H1 (cell line): ENCODE data around the gene NPBWR2. TPM values are rescaled to one million over a fixed set of nuclear protein-coding genes. Genes with fewer than 3 reads are reported as not detected.

Experiments used
- CTCF ChIA-PET: fragments of 300-600 bp; sonication (Branson Sonifier 250); formaldehyde crosslinking; loops from one replicate; lab custom pipeline; 2021; ENCODE audit not compliant: partially characterized antibody; lab: Charles Lee
- POLR2A ChIA-PET: fragments of 300-600 bp; sonication (Branson Sonifier 250); formaldehyde crosslinking; loops from one replicate; lab custom pipeline; 2021; ENCODE audit warnings: inconsistent platforms; ENCODE audit not compliant: partially characterized antibody; lab: Charles Lee
- DNase-seq, 2 experiments: peaks; one replicate each; pipeline versions ENCODE4 v3.0.0 to v3.0.0-alpha.2; 2010 to 2022; ENCODE audit warnings: low spot score in 2 of 2, low read depth in 1 of 2, mixed read lengths in 1 of 2
- FAIRE-seq: peaks from 2 replicates; lab custom pipeline; 2011; peaks lifted over from hg19 to GRCh38; lab: Jason Lieb, UNC
- H2AFZ ChIP-seq: 2 replicates; pipeline ENCODE4 v1.8.1; 2012; ENCODE audit warnings: low read length, inconsistent platforms
- H2AK5ac ChIP-seq: 2 replicates; pipeline ENCODE4 v1.6.1; 2013; ENCODE audit warnings: low read depth, low read length
- H2BK120ac ChIP-seq: replicated peaks from 2 replicates; pipeline ENCODE3; 2013; ENCODE audit warnings: low read depth, low read length, inconsistent platforms
- H2BK12ac ChIP-seq: 2 replicates; pipeline ENCODE4 v1.6.1; 2013; ENCODE audit warnings: low read depth, low read length
- H2BK15ac ChIP-seq: 2 replicates; pipeline ENCODE4 v1.6.1; 2013; ENCODE audit warnings: low read length
- H2BK20ac ChIP-seq: 2 replicates; pipeline ENCODE4 v1.6.1; 2013; ENCODE audit warnings: low read length
- H2BK5ac ChIP-seq: 2 replicates; pipeline ENCODE4 v1.6.1; 2013; ENCODE audit warnings: low read depth, low read length
- H3K14ac ChIP-seq: 2 replicates; pipeline ENCODE4 v1.6.1; 2013; ENCODE audit warnings: inconsistent platforms; ENCODE audit not compliant: insufficient read length
- H3K18ac ChIP-seq: 2 replicates; pipeline ENCODE4 v1.6.1; 2013; ENCODE audit warnings: low read length; ENCODE audit errors: extremely low read depth
- H3K23ac ChIP-seq: 2 replicates; pipeline ENCODE4 v1.6.1; 2013; ENCODE audit warnings: inconsistent platforms; ENCODE audit not compliant: insufficient read length
- H3K23me2 ChIP-seq: 2 replicates; pipeline ENCODE4 v1.6.1; 2013; ENCODE audit warnings: low read depth, low read length
- H3K27ac ChIP-seq: 2 replicates; pipeline ENCODE4 v1.6.1; 2011; ENCODE audit warnings: low read depth, low read length, inconsistent platforms
- H3K27me3 ChIP-seq, 4 experiments: replicated peaks in 1 of 4; 1 replicate in 1 of 4; 2 replicates in 3 of 4; pipeline versions ENCODE4 v1.6.1 to v1.8.1; 2011 to 2013; ENCODE audit warnings: low read length in 3 of 4, mild to moderate bottlenecking in 3 of 4, inconsistent platforms in 2 of 4, mixed read lengths in 2 of 4, moderate library complexity in 1 of 4; ENCODE audit not compliant: control insufficient read depth in 3 of 4, insufficient read depth in 3 of 4; ENCODE audit errors: extremely low read depth in 1 of 4
- H3K36me3 ChIP-seq, 4 experiments: 2 replicates each; pipeline versions ENCODE4 v1.6.1 to v1.8.1; 2011 to 2013; ENCODE audit warnings: mild to moderate bottlenecking in 4 of 4, low read length in 3 of 4, moderate library complexity in 2 of 4, control low read depth in 1 of 4, inconsistent platforms in 1 of 4; ENCODE audit not compliant: insufficient read depth in 4 of 4, control insufficient read depth in 2 of 4
- H3K4ac ChIP-seq: replicated peaks from 2 replicates; pipeline ENCODE3; 2013; ENCODE audit warnings: low read length, low read depth, mixed read lengths, inconsistent platforms; ENCODE audit not compliant: insufficient read length
- H3K4me1 ChIP-seq, 4 experiments: replicated peaks in 1 of 4; 1 replicate in 1 of 4; 2 replicates in 3 of 4; pipeline versions ENCODE4 v1.6.1 to v1.8.1; 2011 to 2013; ENCODE audit warnings: low read length in 3 of 4, inconsistent platforms in 2 of 4, mixed read lengths in 1 of 4; ENCODE audit not compliant: insufficient read depth in 4 of 4, control insufficient read depth in 3 of 4
- H3K4me2 ChIP-seq, 2 experiments: 2 replicates each; pipeline versions ENCODE4 v1.6.1 to v1.8.1; 2011 to 2013; ENCODE audit warnings: low read depth in 2 of 2, low read length in 2 of 2, control low read depth in 1 of 2, inconsistent platforms in 1 of 2, mild to moderate bottlenecking in 1 of 2; ENCODE audit not compliant: insufficient read depth in 1 of 2
- H3K4me3 ChIP-seq, 4 experiments: fragments of 200-600, 300-600 bp in 1 of 4; sonication (generic), shearing (Covaris generic), sonication (Bioruptor Twin) in 1 of 4; 2 replicates each; pipeline versions ENCODE4 v1.5.1 to v1.8.1; 2011 to 2016; ENCODE audit warnings: low read length in 4 of 4, low read depth in 3 of 4, control low read depth in 2 of 4, inconsistent platforms in 2 of 4, mild to moderate bottlenecking in 2 of 4, mixed read lengths in 1 of 4, moderate library complexity in 1 of 4; ENCODE audit not compliant: insufficient read depth in 2 of 4; ENCODE audit errors: extremely low read depth in 1 of 4
- H3K56ac ChIP-seq: replicated peaks from 2 replicates; pipeline ENCODE3; 2013; ENCODE audit warnings: low read depth, mild to moderate bottlenecking, mixed read lengths, low read length, inconsistent platforms; ENCODE audit not compliant: insufficient read length
- H3K79me1 ChIP-seq: 2 replicates; pipeline ENCODE4 v1.6.1; 2013; ENCODE audit warnings: low read depth, low read length, control low read depth
- H3K79me2 ChIP-seq, 2 experiments: 2 replicates each; pipeline versions ENCODE4 v1.6.1 to v1.8.1; 2012 to 2013; ENCODE audit warnings: low read length in 2 of 2, mild to moderate bottlenecking in 2 of 2, inconsistent platforms in 1 of 2; ENCODE audit not compliant: insufficient read depth in 2 of 2, control insufficient read depth in 1 of 2
- H3K9ac ChIP-seq, 4 experiments: replicated peaks in 1 of 4; 1 replicate in 1 of 4; 2 replicates in 3 of 4; pipeline versions ENCODE4 v1.6.1 to v1.8.1; 2011 to 2013; ENCODE audit warnings: low read depth in 3 of 4, low read length in 3 of 4, control low read depth in 2 of 4, mild to moderate bottlenecking in 2 of 4, moderate library complexity in 2 of 4, inconsistent platforms in 1 of 4; ENCODE audit errors: extremely low read depth in 1 of 4
- H3K9me3 ChIP-seq, 2 experiments: 2 replicates each; pipeline versions ENCODE4 v1.6.1 to v1.8.1; 2012 to 2013; ENCODE audit warnings: mild to moderate bottlenecking in 2 of 2, moderate library complexity in 2 of 2, control low read depth in 1 of 2, inconsistent platforms in 1 of 2, low read depth in 1 of 2, low read length in 1 of 2, mixed read lengths in 1 of 2; ENCODE audit not compliant: insufficient read depth in 2 of 2
- H4K20me1 ChIP-seq, 2 experiments: replicated peaks in 1 of 2; 2 replicates each; pipeline versions ENCODE3 to v1.8.1; 2011 to 2013; ENCODE audit warnings: inconsistent platforms in 2 of 2, low read length in 2 of 2, mild to moderate bottlenecking in 1 of 2; ENCODE audit not compliant: insufficient read depth in 2 of 2, control insufficient read depth in 1 of 2
- H4K5ac ChIP-seq: 2 replicates; pipeline ENCODE4 v1.6.1; 2013; ENCODE audit warnings: low read length, low read depth, mixed read lengths, inconsistent platforms; ENCODE audit not compliant: insufficient read length
- H4K8ac ChIP-seq: 2 replicates; pipeline ENCODE4 v1.8.0; 2013; ENCODE audit warnings: mild to moderate bottlenecking, moderate library complexity, low read length, inconsistent platforms; ENCODE audit not compliant: insufficient read depth; ENCODE audit errors: extremely low read depth
- H4K91ac ChIP-seq: replicated peaks from 2 replicates; pipeline ENCODE3; 2013; ENCODE audit warnings: low read length, mixed read lengths, inconsistent platforms; ENCODE audit not compliant: insufficient read length
- BRCA1 ChIP-seq: IDR thresholded peaks from 2 replicates; pipeline ENCODE4 v1.6.1; 2012; ENCODE audit warnings: low read depth, low read length, improper control_type of control experiment
- CBX8 ChIP-seq: fragments of 300-800, 300-1000 bp; sonication (generic); IDR thresholded peaks from 2 replicates; pipeline ENCODE4 v1.7.1; 2016; ENCODE audit warnings: low read depth, low read length, borderline replicate concordance
- CTBP2 ChIP-seq: IDR thresholded peaks from 2 replicates; pipeline ENCODE4 v1.7.0; 2011; ENCODE audit warnings: borderline replicate concordance, mild to moderate bottlenecking, moderate library complexity, mixed read lengths, low read length; ENCODE audit not compliant: insufficient read depth, insufficient read length
- EGR1 ChIP-seq: IDR thresholded peaks from 2 replicates; pipeline ENCODE4 v1.6.1; 2011; ENCODE audit warnings: low read depth, low read length, borderline replicate concordance
- EP300 ChIP-seq, 2 experiments: IDR thresholded peaks; 1 replicate in 1 of 2; 2 replicates in 1 of 2; pipeline ENCODE4 v1.6.1; 2011 to 2012; ENCODE audit warnings: low read depth in 2 of 2, low read length in 2 of 2, mild to moderate bottlenecking in 2 of 2, borderline replicate concordance in 1 of 2, inconsistent platforms in 1 of 2, moderate library complexity in 1 of 2
- MAX ChIP-seq: IDR thresholded peaks from 2 replicates; pipeline ENCODE4 v1.6.1; 2012; ENCODE audit warnings: inconsistent platforms
- POLR2A ChIP-seq, 2 experiments: IDR thresholded peaks; 1 replicate in 1 of 2; 2 replicates in 1 of 2; pipeline ENCODE4 v1.6.1; 2011; ENCODE audit warnings: low read depth in 2 of 2, low read length in 2 of 2, mild to moderate bottlenecking in 2 of 2; ENCODE audit errors: control extremely low read depth in 1 of 2
- SAP30 ChIP-seq: fragments of 300-600 bp; sonication (generic); IDR thresholded peaks from 2 replicates; pipeline ENCODE4 v1.7.1; 2012; ENCODE audit warnings: low read length, moderate library complexity, mild to moderate bottlenecking, inconsistent platforms; ENCODE audit not compliant: insufficient read depth, insufficient replicate concordance
- SP1 ChIP-seq: IDR thresholded peaks from 2 replicates; pipeline ENCODE4 v1.6.1; 2011; ENCODE audit warnings: low read depth, low read length
- TAF1 ChIP-seq: IDR thresholded peaks from 2 replicates; pipeline ENCODE4 v1.6.1; 2011; ENCODE audit warnings: mild to moderate bottlenecking, low read depth, low read length
- WGBS, 2 experiments: shearing (Covaris generic) in 1 of 2; methylation state at CpG; one replicate each; pipeline versions ENCODE4 v1.1.6 to v1.1.7; 2013 to 2015; ENCODE audit warnings: low lambda C conversion rate in 2 of 2, mixed read lengths in 2 of 2, inconsistent platforms in 1 of 2, low coverage in 1 of 2, missing lambda C conversion rate in 1 of 2; ENCODE audit not compliant: insufficient replicate concordance in 2 of 2, insufficient coverage in 1 of 2, insufficient read length in 1 of 2; ENCODE audit errors: extremely low coverage in 1 of 2, missing lambda C conversion rate in 1 of 2; 5-methylcytosine and 5-hydroxymethylcytosine counted together
- polyA plus RNA-seq, 7 experiments: library from polyadenylated mRNA; depleted of rRNA in 3 of 7; stranded (reverse) in 5 of 7; unstranded in 2 of 7; fragments of >200 nt in 5 of 7; fragments of 200-250 nt in 2 of 7; gene quantifications; 1 replicate in 5 of 7; 2 replicates in 1 of 7; 4 replicates in 1 of 7; pipeline versions ENCODE4 v1.2.1 to v1.2.3, GENCODE V29; 2011 to 2013; ENCODE audit warnings: missing spikeins in 2 of 7, mixed read lengths in 2 of 7
- total RNA-seq: library from RNA; stranded (reverse); fragmentation: NEBNext Ultra II Directional; extraction: Animal tissue kit (Norgen Biotek cat#: 25700); gene quantifications from 2 replicates; pipeline ENCODE4 v1.2.1, GENCODE V29; 2021

Gene NPBWR2
- total and polyA plus RNA-seq, 2 of the 8 experiments (the other 6 are each of a cell fraction or from before 2014, with no cell fraction given) = not detected

DNA sequence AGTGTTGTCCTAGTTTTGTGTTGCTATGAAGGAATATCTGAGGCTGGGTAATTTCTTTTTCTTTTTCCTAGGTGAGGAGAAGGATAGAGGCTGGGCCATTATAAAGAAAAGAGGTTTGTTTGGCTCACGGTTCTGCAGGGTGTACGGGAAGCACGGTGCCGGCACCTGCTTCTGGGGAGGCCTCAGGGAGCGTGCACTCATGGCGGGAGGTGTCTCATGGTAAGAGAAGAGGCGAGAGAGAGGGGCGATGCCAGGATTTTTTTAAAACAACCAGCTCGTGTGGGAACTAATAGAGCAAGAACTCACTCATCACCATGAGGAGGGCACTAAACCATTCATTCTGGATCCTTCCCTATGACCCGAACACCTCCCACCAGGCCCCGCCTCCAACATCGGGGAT, 14.2 kb upstream of the NPBWR2 start:
- H4K5ac ChIP-seq = no peak overlapping the region
- no peak overlapping the region for H2AK5ac ChIP-seq
- CTCF ChIA-PET = interaction anchor here (1.3 to 10.1 kb wide), 9 partner anchors 13 to 141 kb away, joined by 4 to 144 read pairs (median 10); partner anchors contain the start of genes LKAAEAR1, NPBWR2, OPRL1 and PRPF6
- no peak overlapping the region for H3K14ac ChIP-seq
- H2BK120ac ChIP-seq = no peak overlapping the region
- no peak for DNase-seq
- H3K23ac ChIP-seq = no peak overlapping the region
- H3K79me2 ChIP-seq = no peaks in the 10 kb centered on the region
- H3K4me2 ChIP-seq = no peak overlapping the region
- no peak overlapping the region for H2BK20ac ChIP-seq
- FAIRE-seq = no peak
- H3K18ac ChIP-seq = no peak overlapping the region
- H2BK12ac ChIP-seq = no peak overlapping the region
- no peak overlapping the region for H3K4ac ChIP-seq
- H3K79me1 ChIP-seq = no peaks in the 10 kb centered on the region
- H3K27ac ChIP-seq = no peak overlapping the region
- no peak overlapping the region for H2AFZ ChIP-seq
- no peak overlapping the region for H4K8ac ChIP-seq
- no peaks in the 10 kb centered on the region; a peak in 2 of 7 replicates for H3K4me1 ChIP-seq
- H3K27me3 ChIP-seq = no peaks in the 10 kb centered on the region; a peak in 2 of 7 replicates
- no peak overlapping the region for H2BK15ac ChIP-seq
- POLR2A ChIA-PET = no interaction called here
- H2BK5ac ChIP-seq = no peak overlapping the region
- H3K36me3 ChIP-seq = no peaks in the 10 kb centered on the region
- no peak overlapping the region for H3K4me3 ChIP-seq
- H3K9ac ChIP-seq = no peak overlapping the region
- no peak overlapping the region for H3K56ac ChIP-seq
- no peaks in the 10 kb centered on the region for H3K23me2 ChIP-seq
- H4K91ac ChIP-seq = no peak overlapping the region
- H3K9me3 ChIP-seq = no peaks in the 10 kb centered on the region
- no peaks in the 10 kb centered on the region for H4K20me1 ChIP-seq
- 95% methylated on average over 12 of the region's 12 CpGs; no CpG with 5 or more reads in 1 of the 2 experiments for WGBS, 2 experiments
- no peak for TF ChIP-seq SAP30
- TF ChIP-seq BRCA1 = no peak
- no peak for TF ChIP-seq CTBP2
- no peak for TF ChIP-seq EP300 (IDR thresholded peaks at IDR 0.05; ENCODE audit: borderline replicate concordance in 1 of 2, low read depth in 2 of 2, low read length in 2 of 2)
- no peak for TF ChIP-seq MAX
- no peak for TF ChIP-seq EGR1
- TF ChIP-seq POLR2A (IDR thresholded peaks at IDR 0.05; ENCODE audit: control extremely low read depth in 1 of 2, low read depth in 2 of 2, low read length in 2 of 2) = no peak
- TF ChIP-seq CBX8 = no peak
- TF ChIP-seq SP1 = no peak
- TF ChIP-seq TAF1 = no peak
